Stimulated activated CD8-positive, alpha-beta memory T cell treated with anti-CD3 and anti-CD28 coated beads, Interleukin-4, amount 100 ng/mL, for 48 hours (primary cell): Measurements from ENCODE around the gene RAPGEF4.
"Not testable (repeated sequence)": the region's sequence is repeated elsewhere in the genome, so short reads cannot be mapped to it uniquely, and the experiment has no call there.

Experiments
- DNase-seq: peaks from one replicate; pipeline ENCODE4 v3.0.0-alpha.2; 2020

Gene RAPGEF4

GRCh38 chr2:172726172-172726735 is 9.4 kb upstream of the RAPGEF4 start:
- DNase-seq: no peak

- no peak for DNase-seq
These were observed 5.2 kb upstream of the RAPGEF4 start for GRCh38 chr2:172730411-172730810.

GRCh38 chr2:172734711-172735581 is 699 bp upstream of the RAPGEF4 start:
- peak; percentile 55 for DNase-seq

- no peak for DNase-seq
These were observed 954 bp downstream of the RAPGEF4 start for GRCh38 chr2:172736424-172737174.

- DNase-seq: no peak
These were observed 4.1 kb downstream of the RAPGEF4 start for GRCh38 chr2:172739661-172740266.

- no peak for DNase-seq
These were observed 5.2 kb downstream of the RAPGEF4 start for GRCh38 chr2:172740856-172741255.

GRCh38 chr2:172742931-172743540 is 7.4 kb downstream of the RAPGEF4 start:
- no peak for DNase-seq

GRCh38 chr2:172743898-172744297 is 8.3 kb downstream of the RAPGEF4 start:
- DNase-seq: no peak

GRCh38 chr2:172745636-172746035 is 10.0 kb downstream of the RAPGEF4 start:
- DNase-seq: no peak

- DNase-seq: not testable (repeated sequence)
These were observed 12.9 kb downstream of the RAPGEF4 start for GRCh38 chr2:172748543-172748942.

- no peak for DNase-seq
These were observed 13.7 kb downstream of the RAPGEF4 start for GRCh38 chr2:172749388-172749787.

GRCh38 chr2:172751564-172751963 is 15.9 kb downstream of the RAPGEF4 start:
- no peak for DNase-seq

GRCh38 chr2:172753610-172754009 is 18.0 kb downstream of the RAPGEF4 start:
- DNase-seq: no peak

GRCh38 chr2:172759441-172759840 is 23.8 kb downstream of the RAPGEF4 start:
- no peak for DNase-seq

- DNase-seq: no peak
These were observed 25.7 kb downstream of the RAPGEF4 start for GRCh38 chr2:172761306-172761705.

GRCh38 chr2:172762574-172762973 is 26.9 kb downstream of the RAPGEF4 start:
- DNase-seq: no peak

GRCh38 chr2:172763079-172763478 is 27.4 kb downstream of the RAPGEF4 start:
- DNase-seq: no peak

- no peak for DNase-seq
These were observed 30.0 kb downstream of the RAPGEF4 start for GRCh38 chr2:172765662-172766061.

- DNase-seq: no peak
These were observed 32.8 kb downstream of the RAPGEF4 start for GRCh38 chr2:172768401-172768800.

GRCh38 chr2:172769879-172770278 is 34.2 kb downstream of the RAPGEF4 start:
- no peak for DNase-seq

- no peak for DNase-seq
These were observed 35.2 kb downstream of the RAPGEF4 start for GRCh38 chr2:172770887-172771286.

GRCh38 chr2:172772633-172773032 is 37.0 kb downstream of the RAPGEF4 start:
- no peak for DNase-seq

- no peak for DNase-seq
These were observed 38.7 kb downstream of the RAPGEF4 start for GRCh38 chr2:172774302-172774701.
